ENCODE measurements around the gene SIGLECL1.

SIGLECL1 gene

GRCh38 chr19:51253088-51253806 is 2.4 kb downstream of the SIGLECL1 start:
- DNase-seq = no peak

- DNase-seq = no peak
These were observed 5.3 kb downstream of the SIGLECL1 start for GRCh38 chr19:51256155-51256625.

- no peak for DNase-seq
These were observed 6.6 kb downstream of the SIGLECL1 start for GRCh38 chr19:51257471-51257870.

- no peak for DNase-seq
These were observed 7.6 kb downstream of the SIGLECL1 start for GRCh38 chr19:51258165-51259160.

GRCh38 chr19:51259348-51260245 is 8.7 kb downstream of the SIGLECL1 start:
- no peak for DNase-seq

GRCh38 chr19:51263808-51264207 is 12.9 kb downstream of the SIGLECL1 start:
- DNase-seq = no peak

GRCh38 chr19:51271067-51271466 is 20.2 kb downstream of the SIGLECL1 start:
- no peak for DNase-seq

GRCh38 chr19:51272183-51272810 is 21.4 kb downstream of the SIGLECL1 start:
- DNase-seq = no peak

- no peak for DNase-seq
These were observed 23.3 kb downstream of the SIGLECL1 start for GRCh38 chr19:51274049-51274770.

GRCh38 chr19:51277112-51277511 is 26.2 kb downstream of the SIGLECL1 start:
- DNase-seq = no peak

GRCh38 chr19:51282335-51282734 is 31.5 kb downstream of the SIGLECL1 start:
- DNase-seq = no peak

GRCh38 chr19:51285682-51286081 is 34.8 kb downstream of the SIGLECL1 start:
- DNase-seq = no peak

GRCh38 chr19:51289635-51290034 is 38.8 kb downstream of the SIGLECL1 start:
- no peak for DNase-seq

- DNase-seq = no peak
These were observed 42.1 kb downstream of the SIGLECL1 start for GRCh38 chr19:51292971-51293370.

GRCh38 chr19:51293571-51294210 is 42.8 kb downstream of the SIGLECL1 start:
- DNase-seq = no peak

- DNase-seq = no peak
These were observed 43.5 kb downstream of the SIGLECL1 start for GRCh38 chr19:51294211-51294976.

GRCh38 chr19:51294977-51295375 is 44.1 kb downstream of the SIGLECL1 start:
- no peak for DNase-seq

- DNase-seq = no peak
These were observed 44.7 kb downstream of the SIGLECL1 start for GRCh38 chr19:51295382-51296126.

GRCh38 chr19:51296336-51297093 is 45.6 kb downstream of the SIGLECL1 start:
- DNase-seq = no peak

All from GOT3 (cell line).